Measurements from ENCODE around the gene SORD.
"Not testable (repeated sequence)": the region's sequence is repeated elsewhere in the genome, so short reads cannot be mapped to it uniquely, and the experiment has no call there.

Gene SORD

GRCh38 chr15:45069942-45070360, 47.0 kb downstream of the SORD start:
- not testable (repeated sequence) for DNase-seq

DNA sequence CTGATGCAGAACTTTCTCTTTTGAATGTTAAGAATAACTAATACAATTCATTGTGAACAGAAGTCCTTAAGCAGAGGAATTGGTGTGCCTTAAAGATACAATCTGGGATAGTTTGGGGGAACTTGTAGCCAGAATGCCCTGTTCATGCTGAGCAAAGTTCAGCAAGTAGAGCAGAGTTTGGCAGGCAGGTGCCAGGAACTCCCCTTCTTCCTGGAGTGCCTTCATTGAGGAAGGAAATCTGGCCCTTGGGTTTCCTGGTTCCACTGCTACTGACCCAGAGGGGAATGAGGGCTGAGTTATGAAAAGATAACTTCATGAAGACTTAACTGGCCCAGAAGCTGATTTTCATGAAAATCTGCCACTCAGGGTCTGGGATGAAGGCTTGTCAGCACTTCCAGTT, 50.6 kb downstream of the SORD start:
- DNase-seq = not testable (repeated sequence)

DNA sequence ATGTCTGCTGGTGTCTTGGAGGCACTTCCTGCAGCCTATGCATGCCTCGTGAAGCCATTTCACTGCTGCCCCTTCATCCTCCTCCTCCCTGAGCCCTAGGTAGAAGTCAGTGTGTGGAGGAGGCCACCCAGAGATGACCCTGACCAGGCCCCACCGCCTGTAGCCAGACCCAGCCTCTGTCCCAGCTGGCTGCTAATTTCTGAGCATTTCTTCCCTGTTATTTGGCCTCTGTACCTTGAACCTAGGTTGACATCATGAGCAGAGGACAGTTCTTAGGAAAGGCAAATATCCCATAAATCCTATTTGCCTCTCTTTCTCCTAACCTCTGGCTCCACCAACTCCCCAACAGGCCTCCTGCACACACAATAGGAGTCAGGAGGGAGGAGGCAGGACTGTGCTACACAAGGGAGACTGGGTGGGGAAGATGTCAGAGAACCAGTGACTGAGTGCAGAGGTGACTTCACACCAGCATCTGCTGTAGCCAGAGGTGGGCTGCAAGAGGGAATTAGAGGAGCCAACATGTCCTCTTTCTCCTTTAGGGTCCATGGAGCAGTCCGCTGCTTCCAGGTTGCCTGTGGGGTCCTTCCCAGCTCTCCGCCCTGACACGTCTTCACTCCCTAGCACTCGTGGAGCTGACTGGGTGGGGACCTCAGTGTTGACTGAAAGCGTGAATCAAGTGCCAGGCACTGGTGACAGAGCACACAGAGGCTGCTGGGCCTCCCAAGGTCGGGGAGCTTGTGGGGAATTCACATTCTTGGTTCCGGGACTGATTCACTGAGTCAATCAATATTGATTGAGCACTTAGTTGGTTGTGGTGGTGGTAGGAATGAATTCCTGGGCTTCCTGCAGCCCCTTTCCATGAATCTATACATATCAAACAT, 52.7 kb downstream of the SORD start:
- not testable (repeated sequence) for DNase-seq

GRCh38 chr15:45077391-45077790, 54.4 kb downstream of the SORD start:
- not testable (repeated sequence) for DNase-seq

GRCh38 chr15:45079201-45079600, 56.2 kb downstream of the SORD start:
- not testable (repeated sequence) for DNase-seq

GRCh38 chr15:45079628-45080246, 56.7 kb downstream of the SORD start:
- not testable (repeated sequence) for DNase-seq

DNA sequence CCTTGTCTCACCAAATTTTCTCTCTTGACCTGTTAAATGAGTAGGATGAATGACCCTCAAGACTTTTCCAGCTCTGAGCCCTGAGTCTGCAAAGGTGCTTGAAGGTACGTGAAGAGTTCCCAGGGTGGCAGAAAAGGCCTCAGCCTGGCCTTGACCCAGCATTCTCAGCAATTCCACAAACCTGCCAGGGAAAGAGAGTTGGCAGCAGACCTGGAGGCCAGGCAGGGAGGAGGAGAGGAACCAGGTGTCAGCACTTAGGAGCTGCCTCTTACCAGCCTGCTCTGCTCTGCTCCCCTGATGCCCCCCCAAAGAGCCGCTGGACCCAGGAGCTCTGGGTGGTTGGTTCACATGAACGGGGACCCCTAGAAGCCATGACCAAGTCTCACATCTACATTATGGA, 57.6 kb downstream of the SORD start:
- DNase-seq = not testable (repeated sequence)

- not testable (repeated sequence) for DNase-seq
These were observed 59.4 kb downstream of the SORD start for GRCh38 chr15:45082412-45082811.

DNA sequence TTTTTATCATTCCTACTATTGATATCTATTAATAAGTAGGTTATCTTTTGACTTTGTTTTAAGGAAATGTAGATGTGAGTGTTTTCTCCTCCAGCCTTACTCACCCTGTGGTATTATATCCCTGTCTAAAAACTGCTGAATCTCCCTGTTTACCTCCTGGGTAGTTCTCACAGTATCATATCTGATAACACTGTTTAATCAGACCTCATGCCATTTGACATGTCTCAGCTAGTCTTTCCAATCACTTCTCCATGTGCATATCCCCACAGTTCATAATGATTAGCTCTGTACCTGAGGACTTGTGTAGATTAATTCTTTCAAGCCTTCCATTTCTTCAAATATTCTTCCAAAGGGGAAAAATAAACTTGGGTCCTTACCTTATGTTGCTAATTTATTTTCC, 60.2 kb downstream of the SORD start:
- DNase-seq = no peak

GRCh38 chr15:45084163-45084562, 61.2 kb downstream of the SORD start:
- no peak for DNase-seq

- DNase-seq = no peak
These were observed 64.5 kb downstream of the SORD start for GRCh38 chr15:45087513-45087912.

DNA sequence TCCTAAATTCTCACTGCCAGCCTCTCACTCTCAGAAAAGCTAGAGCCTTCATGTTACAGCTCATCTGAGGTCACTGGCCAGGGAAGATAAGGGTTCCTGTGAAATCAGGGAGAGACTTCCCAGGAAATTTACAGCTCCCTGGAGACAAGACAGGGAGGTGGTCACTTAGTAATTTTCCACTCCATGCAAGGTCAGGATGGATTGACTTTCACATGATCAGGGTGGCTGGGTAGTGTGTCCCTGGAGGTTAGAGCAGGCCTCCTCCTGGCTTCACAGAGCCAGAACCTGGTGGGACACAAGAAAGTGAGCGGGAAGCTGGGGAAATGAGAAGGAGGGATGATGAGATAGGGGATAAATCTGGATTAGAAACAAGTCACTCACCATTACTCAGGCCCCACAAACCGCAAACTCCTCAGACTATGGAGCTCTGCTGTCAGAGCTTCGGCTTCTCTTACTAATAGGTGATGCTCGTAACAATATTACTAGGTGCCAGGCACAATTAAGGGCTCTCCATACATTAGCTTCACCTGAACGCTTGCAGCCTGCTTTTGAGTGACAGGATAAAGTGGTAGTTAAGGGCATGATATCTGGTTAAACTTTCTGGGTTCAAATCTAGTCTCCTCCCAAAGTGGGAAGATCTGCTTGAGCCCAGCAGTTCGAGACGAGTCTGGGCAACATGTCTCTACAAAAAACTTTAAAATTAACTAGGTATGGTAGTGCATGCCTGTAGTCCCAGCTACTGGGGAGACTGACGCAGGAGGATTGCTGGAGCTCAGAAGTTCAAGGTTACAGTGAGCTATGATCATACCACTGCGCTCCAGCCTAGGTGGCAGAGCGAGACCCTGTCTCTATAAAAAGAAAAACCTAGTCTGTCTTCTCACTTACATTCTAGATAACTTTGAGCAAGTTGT, 66.1 kb downstream of the SORD start:
- DNase-seq = no peak

- no peak for DNase-seq
These were observed 66.8 kb downstream of the SORD start for GRCh38 chr15:45089712-45090373.

- no peak for DNase-seq
These were observed 68.2 kb downstream of the SORD start for GRCh38 chr15:45091161-45091560.

GRCh38 chr15:45091576-45091975, 68.6 kb downstream of the SORD start:
- no peak for DNase-seq

DNA sequence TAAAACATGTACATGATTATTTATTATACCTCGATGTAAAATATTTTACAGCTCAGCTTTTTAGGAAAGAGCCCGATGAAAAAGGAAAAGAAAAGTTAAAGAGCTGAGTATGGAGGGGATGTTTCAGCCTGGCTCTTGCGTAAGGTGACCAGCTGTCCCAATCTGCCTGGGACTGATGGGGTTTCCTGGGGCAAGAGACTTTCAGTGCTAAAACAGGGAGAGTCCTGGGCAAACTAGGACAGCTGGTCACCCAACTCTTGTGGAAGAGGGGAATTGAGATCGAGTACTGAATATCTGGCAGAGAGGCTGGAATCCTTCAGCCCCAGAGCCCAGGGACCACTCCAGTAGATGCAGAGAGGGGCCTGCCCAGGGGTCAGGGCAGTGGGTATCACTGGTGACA, 70.0 kb downstream of the SORD start:
- no peak for DNase-seq

DNA sequence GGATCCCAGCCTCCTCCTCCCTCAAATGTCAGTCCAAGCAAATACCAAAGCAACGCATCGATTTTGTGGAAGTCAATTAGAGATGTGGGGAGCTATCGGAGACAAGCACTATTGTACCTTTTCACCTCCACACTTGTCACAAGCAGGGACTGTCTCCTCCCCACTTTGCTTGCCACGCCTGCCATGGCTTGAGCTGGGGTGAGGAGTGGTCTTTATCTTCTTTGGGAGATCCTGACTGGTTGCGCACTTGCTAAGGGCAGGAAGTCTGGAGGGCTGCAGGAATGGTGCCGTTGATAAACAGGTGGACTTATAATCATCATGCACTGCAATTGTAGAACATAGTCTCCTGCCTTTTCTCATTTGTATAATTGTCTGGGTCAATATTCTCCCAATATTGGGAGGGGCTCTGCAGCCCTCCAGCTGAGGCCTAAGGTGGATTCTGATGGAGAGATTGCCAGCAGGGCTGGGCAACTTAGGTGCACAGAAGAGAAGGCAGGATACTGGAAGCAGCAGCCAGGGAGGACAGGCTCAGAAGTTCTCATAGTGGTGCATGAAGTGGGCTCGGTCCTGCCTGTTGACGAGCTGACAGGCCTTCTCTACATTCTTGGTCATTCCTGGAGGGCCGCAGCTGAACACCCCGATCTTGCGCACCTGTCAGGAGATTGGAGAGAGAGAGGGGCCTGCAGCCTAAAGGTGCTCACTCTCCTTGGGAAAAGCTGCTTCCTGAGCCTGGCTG, 70.8 kb downstream of the SORD start:
- DNase-seq = no peak

- DNase-seq = no peak
These were observed 71.3 kb downstream of the SORD start for GRCh38 chr15:45094358-45094730.

GRCh38 chr15:45095661-45096060, 72.7 kb downstream of the SORD start:
- no peak for DNase-seq

DNA sequence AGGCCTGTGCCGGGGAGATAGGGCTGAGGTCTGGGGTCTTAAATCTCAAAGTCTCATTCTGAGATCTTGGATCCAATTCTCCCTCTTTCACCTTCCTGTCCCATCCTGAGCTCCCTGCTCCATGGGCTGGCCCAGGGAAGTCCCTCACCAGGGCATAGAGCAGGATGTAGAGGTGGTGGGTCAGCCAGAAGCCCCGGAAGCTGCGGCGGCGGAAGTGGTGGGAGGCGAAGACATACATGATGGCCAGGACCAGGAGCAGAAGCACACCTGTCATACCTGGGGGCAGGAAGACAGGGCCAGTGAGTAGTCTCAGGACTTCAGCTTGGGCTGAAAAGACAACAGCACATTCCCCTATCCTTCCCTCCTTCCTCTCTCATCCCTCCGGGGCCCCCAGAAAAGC, 74.5 kb downstream of the SORD start:
- no peak for DNase-seq

DNA sequence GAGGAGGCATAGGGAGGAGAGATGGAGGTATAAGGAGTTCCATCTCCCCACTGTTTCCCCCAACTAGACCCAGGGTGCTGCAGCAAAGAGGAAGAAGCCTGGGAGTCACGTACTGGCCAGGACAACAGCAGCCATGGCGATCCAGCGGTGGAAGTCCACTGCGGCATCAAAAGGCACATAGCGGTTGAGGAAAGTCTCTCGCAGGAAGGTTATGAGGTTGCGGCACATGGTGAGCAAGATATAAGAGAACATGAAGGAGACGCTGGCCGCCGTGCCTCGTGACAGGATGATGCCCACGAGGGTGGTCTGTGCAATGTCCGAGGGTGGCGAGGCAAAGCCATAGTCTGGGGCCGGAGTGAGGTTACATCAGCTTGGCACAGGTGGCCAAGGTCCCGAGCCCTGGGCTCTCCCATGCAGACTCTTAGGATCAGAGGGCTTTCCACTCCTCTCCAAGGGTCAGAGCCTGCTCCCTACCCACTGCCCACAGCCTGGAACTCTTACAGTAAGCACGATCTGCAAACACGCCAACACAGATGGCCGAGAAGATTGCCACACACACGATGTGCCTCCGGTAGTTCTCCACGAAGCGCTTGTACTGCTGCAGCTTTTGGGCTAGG, 76.7 kb downstream of the SORD start:
- no peak for DNase-seq

Measured in activated T-cell treated with anti-CD3 and anti-CD28 coated beads for 4 hours (primary cell).